ENCODE measurements around the gene HNF4A. TPM values are rescaled to one million over a fixed set of nuclear protein-coding genes. Genes with fewer than 3 reads are reported as not detected.

HNF4A gene
- polyA plus RNA-seq, 1 donor from 2014 or later = not detected

GRCh38 chr20:44350567-44350966, 4.9 kb upstream of the HNF4A start:
- Histone ChIP-seq H3K36me3 (ENCODE audit: insufficient read depth, low read length) (no peaks in the 10 kb centered on the region), H4K20me1 (ENCODE audit: insufficient read depth) (no peaks in the 10 kb centered on the region), H3K4me3 (ENCODE audit: low read length) (no peak overlapping the region), H3K4me2 (ENCODE audit: low read length) (no peak overlapping the region), H3K9me2 (ENCODE audit: insufficient read depth, low read length) (no peaks in the 10 kb centered on the region), H3K9ac (ENCODE audit: low read length) (no peak overlapping the region), H2AFZ (ENCODE audit: low read depth, low read length) (no peak overlapping the region), H3K27me3 (ENCODE audit: insufficient read depth, low read depth, low read length) (no peaks in the 10 kb centered on the region), H3K79me2 (replicated peaks; ENCODE audit: insufficient read depth, low read length) (no peaks in the 10 kb centered on the region), H3F3A (ENCODE audit: insufficient read depth, low read length, poor library complexity, severe bottlenecking) (no peaks in the 10 kb centered on the region), H3K9me3 (ENCODE audit: low read length) (no peaks in the 10 kb centered on the region), H3K27ac (ENCODE audit: low read length) (no peak overlapping the region)
- TF ChIP-seq POLR2AphosphoS5 (IDR thresholded peaks at IDR 0.05) = no peak
- TF ChIP-seq RAD21 (conservative IDR thresholded peaks at IDR 0.05) = no peak
- TF ChIP-seq, protein P1, sequence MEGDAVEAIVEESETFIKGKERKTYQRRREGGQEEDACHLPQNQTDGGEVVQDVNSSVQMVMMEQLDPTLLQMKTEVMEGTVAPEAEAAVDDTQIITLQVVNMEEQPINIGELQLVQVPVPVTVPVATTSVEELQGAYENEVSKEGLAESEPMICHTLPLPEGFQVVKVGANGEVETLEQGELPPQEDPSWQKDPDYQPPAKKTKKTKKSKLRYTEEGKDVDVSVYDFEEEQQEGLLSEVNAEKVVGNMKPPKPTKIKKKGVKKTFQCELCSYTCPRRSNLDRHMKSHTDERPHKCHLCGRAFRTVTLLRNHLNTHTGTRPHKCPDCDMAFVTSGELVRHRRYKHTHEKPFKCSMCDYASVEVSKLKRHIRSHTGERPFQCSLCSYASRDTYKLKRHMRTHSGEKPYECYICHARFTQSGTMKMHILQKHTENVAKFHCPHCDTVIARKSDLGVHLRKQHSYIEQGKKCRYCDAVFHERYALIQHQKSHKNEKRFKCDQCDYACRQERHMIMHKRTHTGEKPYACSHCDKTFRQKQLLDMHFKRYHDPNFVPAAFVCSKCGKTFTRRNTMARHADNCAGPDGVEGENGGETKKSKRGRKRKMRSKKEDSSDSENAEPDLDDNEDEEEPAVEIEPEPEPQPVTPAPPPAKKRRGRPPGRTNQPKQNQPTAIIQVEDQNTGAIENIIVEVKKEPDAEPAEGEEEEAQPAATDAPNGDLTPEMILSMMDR (IDR thresholded peaks at IDR 0.05; ENCODE audit: poor library complexity, severe bottlenecking) = no peak
- TF ChIP-seq EZH2 (IDR thresholded peaks at IDR 0.05; ENCODE audit: borderline replicate concordance, insufficient read depth, low read length, poor library complexity, severe bottlenecking) = no peak
- TF ChIP-seq, protein P2, sequence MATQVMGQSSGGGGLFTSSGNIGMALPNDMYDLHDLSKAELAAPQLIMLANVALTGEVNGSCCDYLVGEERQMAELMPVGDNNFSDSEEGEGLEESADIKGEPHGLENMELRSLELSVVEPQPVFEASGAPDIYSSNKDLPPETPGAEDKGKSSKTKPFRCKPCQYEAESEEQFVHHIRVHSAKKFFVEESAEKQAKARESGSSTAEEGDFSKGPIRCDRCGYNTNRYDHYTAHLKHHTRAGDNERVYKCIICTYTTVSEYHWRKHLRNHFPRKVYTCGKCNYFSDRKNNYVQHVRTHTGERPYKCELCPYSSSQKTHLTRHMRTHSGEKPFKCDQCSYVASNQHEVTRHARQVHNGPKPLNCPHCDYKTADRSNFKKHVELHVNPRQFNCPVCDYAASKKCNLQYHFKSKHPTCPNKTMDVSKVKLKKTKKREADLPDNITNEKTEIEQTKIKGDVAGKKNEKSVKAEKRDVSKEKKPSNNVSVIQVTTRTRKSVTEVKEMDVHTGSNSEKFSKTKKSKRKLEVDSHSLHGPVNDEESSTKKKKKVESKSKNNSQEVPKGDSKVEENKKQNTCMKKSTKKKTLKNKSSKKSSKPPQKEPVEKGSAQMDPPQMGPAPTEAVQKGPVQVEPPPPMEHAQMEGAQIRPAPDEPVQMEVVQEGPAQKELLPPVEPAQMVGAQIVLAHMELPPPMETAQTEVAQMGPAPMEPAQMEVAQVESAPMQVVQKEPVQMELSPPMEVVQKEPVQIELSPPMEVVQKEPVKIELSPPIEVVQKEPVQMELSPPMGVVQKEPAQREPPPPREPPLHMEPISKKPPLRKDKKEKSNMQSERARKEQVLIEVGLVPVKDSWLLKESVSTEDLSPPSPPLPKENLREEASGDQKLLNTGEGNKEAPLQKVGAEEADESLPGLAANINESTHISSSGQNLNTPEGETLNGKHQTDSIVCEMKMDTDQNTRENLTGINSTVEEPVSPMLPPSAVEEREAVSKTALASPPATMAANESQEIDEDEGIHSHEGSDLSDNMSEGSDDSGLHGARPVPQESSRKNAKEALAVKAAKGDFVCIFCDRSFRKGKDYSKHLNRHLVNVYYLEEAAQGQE (IDR thresholded peaks at IDR 0.05; ENCODE audit: borderline replicate concordance) = no peak
- TF ChIP-seq TAF1 (IDR thresholded peaks at IDR 0.05; ENCODE audit: low read depth) = no peak
- no peak for TF ChIP-seq SMC3 (conservative IDR thresholded peaks at IDR 0.05; ENCODE audit: poor library complexity)
- no peak for TF ChIP-seq MXI1 (conservative IDR thresholded peaks at IDR 0.05; ENCODE audit: poor library complexity, severe bottlenecking)

GRCh38 chr20:44354979-44355497, 461 bp upstream of the HNF4A start:
- Histone ChIP-seq H3K9me2 (ENCODE audit: insufficient read depth, low read length) (no peaks in the 10 kb centered on the region), H4K20me1 (ENCODE audit: insufficient read depth) (no peaks in the 10 kb centered on the region), H3K27ac (ENCODE audit: low read length) (no peak overlapping the region), H3K36me3 (ENCODE audit: insufficient read depth, low read length) (no peaks in the 10 kb centered on the region), H3K9ac (ENCODE audit: low read length) (no peak overlapping the region), H3K27me3 (ENCODE audit: insufficient read depth, low read depth, low read length) (no peaks in the 10 kb centered on the region), H2AFZ (ENCODE audit: low read depth, low read length) (no peak overlapping the region), H3K4me3 (ENCODE audit: low read length) (no peak overlapping the region), H3K4me2 (ENCODE audit: low read length) (no peak overlapping the region), H3F3A (ENCODE audit: insufficient read depth, low read length, poor library complexity, severe bottlenecking) (no peaks in the 10 kb centered on the region), H3K79me2 (replicated peaks; ENCODE audit: insufficient read depth, low read length) (no peaks in the 10 kb centered on the region), H3K9me3 (ENCODE audit: low read length) (no peaks in the 10 kb centered on the region)
- TF ChIP-seq EP300 (conservative IDR thresholded peaks at IDR 0.05; ENCODE audit: poor library complexity, severe bottlenecking) (no peak), RAD21 (conservative IDR thresholded peaks at IDR 0.05) (no peak), MXI1 (conservative IDR thresholded peaks at IDR 0.05; ENCODE audit: poor library complexity, severe bottlenecking) (no peak), POLR2AphosphoS5 (IDR thresholded peaks at IDR 0.05) (no peak), EZH2 (IDR thresholded peaks at IDR 0.05; ENCODE audit: borderline replicate concordance, insufficient read depth, low read length, poor library complexity, severe bottlenecking) (no peak), TAF1 (IDR thresholded peaks at IDR 0.05; ENCODE audit: low read depth) (no peak), SMC3 (conservative IDR thresholded peaks at IDR 0.05; ENCODE audit: poor library complexity) (no peak)
- TF ChIP-seq, protein P2 (IDR thresholded peaks at IDR 0.05; ENCODE audit: borderline replicate concordance) = no peak
- TF ChIP-seq, protein P1 (IDR thresholded peaks at IDR 0.05; ENCODE audit: poor library complexity, severe bottlenecking) = no peak
